Right lobe of liver (tissue), 6 donors: ENCODE data around the gene WEE1. TPM values are rescaled to one million over a fixed set of nuclear protein-coding genes. Genes with fewer than 3 reads are reported as not detected.

Source experiments
- ATAC-seq, 4 donors: fragments of 200-7000 bp; cut with Tn5 transposase; one replicate each; pipeline ENCODE4 v1.9.1; 2020; ENCODE audit warnings: mild to moderate bottlenecking in 4 of 4, moderate library complexity in 4 of 4
- DNase-seq, 3 donors: peaks; one replicate each; pipeline ENCODE4 v3.0.0-alpha.2; 2020
- H3K27ac ChIP-seq, 3 donors: fragments of 200-600 bp; one replicate each; pipeline ENCODE4 v1.8.0; 2022
- H3K27me3 ChIP-seq, 2 donors: fragments of 200-600 bp; one replicate each; pipeline ENCODE4 v1.8.0; 2022
- H3K36me3 ChIP-seq, 4 donors: fragments of 200-600 bp; sonication (generic) in 1 of 4; one replicate each; pipeline versions ENCODE4 v1.5.1 to v1.8.0; 2017 to 2022; ENCODE audit warnings: control low read depth in 1 of 4
- H3K4me1 ChIP-seq, 4 donors: fragments of 200-600 bp; sonication (generic) in 1 of 4; one replicate each; pipeline versions ENCODE4 v1.5.1 to v1.8.0; 2017 to 2022; ENCODE audit warnings: control low read depth in 1 of 4
- H3K4me3 ChIP-seq, 3 donors: fragments of 200-600 bp; one replicate each; pipeline ENCODE4 v1.8.0; 2022
- H3K9me3 ChIP-seq, 4 donors: fragments of 200-600 bp; sonication (generic) in 1 of 4; one replicate each; pipeline versions ENCODE4 v1.5.1 to v1.8.0; 2017 to 2022; ENCODE audit warnings: control low read depth in 1 of 4
- CTCF ChIP-seq, 4 donors: fragments of 200-600 bp in 3 of 4; fragments of 450-650 bp in 1 of 4; IDR thresholded peaks; one replicate each; pipeline versions ENCODE4 v1.5.1 to v1.8.0; 2016 to 2022; ENCODE audit warnings: antibody characterized with exemption in 4 of 4, mild to moderate bottlenecking in 2 of 4
- POLR2A ChIP-seq: fragments of 450-650 bp; IDR thresholded peaks from one replicate; pipeline ENCODE4 v1.6.1; 2017; ENCODE audit warnings: antibody characterized with exemption, mild to moderate bottlenecking
- WGBS: methylation state at CpG from one replicate; pipeline ENCODE4 v1.1.6; 2018; ENCODE audit warnings: low coverage, low lambda C conversion rate; ENCODE audit not compliant: insufficient coverage; ENCODE audit errors: missing lambda C conversion rate; 5-methylcytosine and 5-hydroxymethylcytosine counted together
- intact Hi-C, 2 donors: fragments of 100-400 bp; cut with DNase I; formaldehyde crosslinking; loops; one replicate each; pipeline versions ENCODE4 v1.11.2 to v1.14.1; 2022
- total RNA-seq, 6 experiments: library from RNA; depleted of rRNA in 2 of 6; stranded (reverse); fragments of >200 nt in 2 of 6; fragmentation: NEBNext Ultra II Directional in 3 of 6; extraction: Animal tissue kit (Norgen Biotek cat#: 25700) in 3 of 6; gene quantifications; one replicate each; pipeline versions ENCODE4 v1.1.0 to v1.2.4, GENCODE V29; 2016 to 2023
- donor health status: DM: no; HTN: yes; CAD: no.
- donor health status: DM: no; HTN: no; CAD: no.
- donor health status: DM: no; HTN: no; CAD: no.
- donor health status: DM: no; HTN: yes; CAD: no.
- donor health status: DM: no; HTN: yes; CAD: no.

The WEE1 gene
- total RNA-seq, 6 experiments from 2014 or later = 11.1 to 34.0 (median 19.5) TPM

- TF ChIP-seq POLR2A (no peak), CTCF (IDR thresholded peaks at IDR 0.05) (no peak)
- peaks cover 0 to 14% (median 0%) of the 10 kb centered on the region in 4 donors for H3K4me1 ChIP-seq
- ATAC-seq = peak in 2 of 4 donors; percentile 29 to 70
- intact Hi-C loops = no loop called here
- no peak for DNase-seq
- H3K9me3 ChIP-seq = no peaks in the 10 kb centered on the region
- no peaks in the 10 kb centered on the region for H3K27me3 ChIP-seq
- 82% methylated on average over 11 of the region's 12 CpGs for WGBS
- H3K36me3 ChIP-seq = peaks cover 0 to 10% (median 2%) of the 10 kb centered on the region in 4 donors
- H3K27ac ChIP-seq = no peak overlapping the region
- no peak overlapping the region for H3K4me3 ChIP-seq
Measured at GRCh38 chr11:9528573-9529333, 44.7 kb upstream of the WEE1 start.

GRCh38 chr11:9529334-9529650 lies 44.2 kb upstream of the WEE1 start:
- intact Hi-C loops = no loop called here
- H3K36me3 ChIP-seq = peaks cover 0 to 10% (median 2%) of the 10 kb centered on the region in 4 donors
- H3K4me3 ChIP-seq = no peak overlapping the region
- ATAC-seq (peak; percentile 25 to 66 (median 46)), DNase-seq (no peak)
- peaks cover 0 to 14% (median 0%) of the 10 kb centered on the region in 4 donors for H3K4me1 ChIP-seq
- H3K27me3 ChIP-seq = no peaks in the 10 kb centered on the region
- no peaks in the 10 kb centered on the region for H3K9me3 ChIP-seq
- WGBS = no CpG with 5 or more reads among the region's 3 CpGs
- no peak overlapping the region for H3K27ac ChIP-seq
- TF ChIP-seq CTCF (IDR thresholded peaks at IDR 0.05) = no peak
- TF ChIP-seq POLR2A = no peak

- Histone ChIP-seq H3K36me3 (peaks cover 0 to 10% (median 2%) of the 10 kb centered on the region in 4 donors), H3K4me1 (peaks cover 0 to 14% (median 0%) of the 10 kb centered on the region in 4 donors), H3K27ac (no peak overlapping the region), H3K27me3 (no peaks in the 10 kb centered on the region), H3K4me3 (no peak overlapping the region), H3K9me3 (no peaks in the 10 kb centered on the region)
- intact Hi-C loops = loop anchor here in 1 of 2 donors (10.0 kb wide), 1 partner anchor 215 kb away; no protein-coding TSS in a partner anchor
- WGBS = 54% methylated on average over 5 of the region's 9 CpGs
- DNase-seq = no peak
- no peak for ATAC-seq
- no peak for TF ChIP-seq CTCF (IDR thresholded peaks at IDR 0.05)
- TF ChIP-seq POLR2A = no peak
Measured at GRCh38 chr11:9530020-9530621, 43.3 kb upstream of the WEE1 start.

- no peaks in the 10 kb centered on the region for H3K9me3 ChIP-seq
- no peak overlapping the region for H3K27ac ChIP-seq
- ATAC-seq (peak in 1 of 4 donors; percentile 19), DNase-seq (no peak)
- WGBS = 100% methylated on average over 1 of the region's 8 CpGs
- peaks cover 0 to 14% (median 0%) of the 10 kb centered on the region in 4 donors for H3K4me1 ChIP-seq
- peaks cover 0 to 10% (median 2%) of the 10 kb centered on the region in 4 donors for H3K36me3 ChIP-seq
- no peaks in the 10 kb centered on the region for H3K27me3 ChIP-seq
- TF ChIP-seq CTCF (IDR thresholded peaks at IDR 0.05) = no peak
- no peak for TF ChIP-seq POLR2A
- H3K4me3 ChIP-seq = no peak overlapping the region
- intact Hi-C loops = loop anchor here in 1 of 2 donors (10.0 kb wide), 1 partner anchor 214 kb away; no protein-coding TSS in a partner anchor
Measured at GRCh38 chr11:9530901-9531625, 42.4 kb upstream of the WEE1 start.
